GM21723 (cell line): ENCODE results near the gene ALK.
"Not testable (repeated sequence)": the region's sequence is repeated elsewhere in the genome, so short reads cannot be mapped to it uniquely, and the experiment has no call there.

Experiments used
- ATAC-seq: cut with Tn5 transposase; IDR thresholded peaks from one replicate; pipeline ENCODE4 v1.9.1; 2021; ENCODE audit warnings: mild to moderate bottlenecking, moderate library complexity; ENCODE audit not compliant: unreplicated experiment

ALK gene

GRCh38 chr2:29269095-29269764, 652.2 kb downstream of the ALK start:
- ATAC-seq = no peak

- no peak for ATAC-seq
These were observed 653.7 kb downstream of the ALK start for GRCh38 chr2:29267720-29268119.

- no peak for ATAC-seq
These were observed 657.5 kb downstream of the ALK start for GRCh38 chr2:29263886-29264285.

- no peak for ATAC-seq
These were observed 658.6 kb downstream of the ALK start for GRCh38 chr2:29262681-29263260.

GRCh38 chr2:29261003-29261402, 660.4 kb downstream of the ALK start:
- peak; percentile 65 for ATAC-seq

GRCh38 chr2:29260142-29260772, 661.1 kb downstream of the ALK start:
- no peak for ATAC-seq

- ATAC-seq = no peak
These were observed 662.2 kb downstream of the ALK start for GRCh38 chr2:29259221-29259620.

- ATAC-seq = no peak
These were observed 666.4 kb downstream of the ALK start for GRCh38 chr2:29255004-29255403.

GRCh38 chr2:29253495-29254275, 667.7 kb downstream of the ALK start:
- ATAC-seq = not testable (repeated sequence)

GRCh38 chr2:29253026-29253425, 668.4 kb downstream of the ALK start:
- ATAC-seq = no peak

- no peak for ATAC-seq
These were observed 670.0 kb downstream of the ALK start for GRCh38 chr2:29251406-29251805.

GRCh38 chr2:29250977-29251376, 670.4 kb downstream of the ALK start:
- no peak for ATAC-seq

GRCh38 chr2:29249666-29250253, 671.6 kb downstream of the ALK start:
- ATAC-seq = no peak

- ATAC-seq = no peak
These were observed 674.0 kb downstream of the ALK start for GRCh38 chr2:29247336-29247914.

GRCh38 chr2:29246383-29247300, 674.7 kb downstream of the ALK start:
- ATAC-seq = no peak

GRCh38 chr2:29245742-29246382, 675.5 kb downstream of the ALK start:
- ATAC-seq = no peak

GRCh38 chr2:29245035-29245741, 676.2 kb downstream of the ALK start:
- not testable (repeated sequence) for ATAC-seq

GRCh38 chr2:29242621-29243375, 678.6 kb downstream of the ALK start:
- no peak for ATAC-seq
